ENCODE data around the gene ARL16.

GRCh38 chr17:81715107-81715871 lies 31.7 kb upstream of the ARL16 start:
- TF ChIP-seq ATF2 (CRISPR knock-in tag; IDR thresholded peaks at IDR 0.05; ENCODE audit: borderline replicate concordance, low read depth) = no peak
- TF ChIP-seq GTF2I (CRISPR knock-in tag; conservative IDR thresholded peaks at IDR 0.05) = no peak
- no peak for TF ChIP-seq ZNF512 (CRISPR knock-in tag; IDR thresholded peaks at IDR 0.05; ENCODE audit: borderline replicate concordance)
- no peak for TF ChIP-seq CTCF (IDR thresholded peaks at IDR 0.05)
- TF ChIP-seq ATF6 (CRISPR knock-in tag; IDR thresholded peaks at IDR 0.05) = no peak
- TF ChIP-seq ATF3 (CRISPR knock-in tag; conservative IDR thresholded peaks at IDR 0.05) = no peak
- no peak for TF ChIP-seq ZMAT4 (CRISPR knock-in tag; IDR thresholded peaks at IDR 0.05)
- TF ChIP-seq NFYB (CRISPR knock-in tag; conservative IDR thresholded peaks at IDR 0.05; ENCODE audit: low read depth) = no peak
- no peak for TF ChIP-seq TEAD4 (CRISPR knock-in tag; IDR thresholded peaks at IDR 0.05)
- no peak for TF ChIP-seq ZNF232 (CRISPR knock-in tag; IDR thresholded peaks at IDR 0.05)
- no peak for TF ChIP-seq CREM (CRISPR knock-in tag; IDR thresholded peaks at IDR 0.05)
- no peak for TF ChIP-seq SP1 (CRISPR knock-in tag; conservative IDR thresholded peaks at IDR 0.05)
- TF ChIP-seq IRF2 (CRISPR knock-in tag; IDR thresholded peaks at IDR 0.05; ENCODE audit: borderline replicate concordance, low read depth) = no peak
- no peak for TF ChIP-seq MXD4 (CRISPR knock-in tag; IDR thresholded peaks at IDR 0.05; ENCODE audit: borderline replicate concordance)
